ENCODE data around the gene ORMDL3.

Gene ORMDL3

DNA sequence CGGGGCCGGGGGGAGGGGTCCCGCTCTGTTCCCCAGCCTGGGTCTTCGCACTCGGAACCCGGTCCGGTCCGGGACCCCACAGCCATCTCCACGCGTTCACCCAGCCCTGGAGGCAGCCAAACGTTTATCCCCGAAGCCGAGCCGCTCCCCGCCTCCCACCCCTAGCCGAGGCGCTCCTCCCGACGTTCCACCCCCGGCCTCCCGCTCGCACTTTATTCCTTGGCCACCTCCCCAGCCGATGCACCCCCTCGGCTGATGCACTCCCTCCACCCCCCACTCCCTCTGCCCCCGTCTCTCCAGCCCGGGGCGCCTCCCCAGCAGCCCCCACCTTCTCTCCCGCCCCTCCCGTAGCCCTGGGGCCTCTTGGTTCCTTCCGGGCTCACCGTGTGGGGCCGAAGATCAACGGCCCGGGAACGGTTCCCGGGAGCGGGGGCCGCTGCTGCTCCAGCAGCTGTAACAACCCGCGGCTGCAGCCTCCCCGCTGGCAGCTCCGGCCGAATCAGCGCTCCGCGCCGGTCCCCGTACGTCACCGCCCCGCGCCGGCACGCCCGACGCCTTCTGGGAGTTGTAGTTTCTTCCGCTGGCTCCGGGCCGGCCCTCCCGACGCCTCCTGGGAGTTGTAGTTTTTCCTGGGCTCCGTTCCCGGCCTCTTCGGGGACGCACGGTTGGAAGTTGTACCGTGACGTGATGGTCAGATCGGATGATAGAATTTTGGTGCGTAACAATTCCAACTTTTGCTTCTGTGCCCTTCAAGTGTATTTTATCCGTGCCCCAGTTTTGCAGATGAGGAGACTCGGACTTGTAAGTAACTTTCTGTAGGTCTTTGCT, at the start of gene ORMDL3, which contains the start of gene LRRC3C:
ORMDL3 (minus strand) TSS at position 501 of the 828 bp plus-strand sequence. CDS start 3,398 bp downstream, outside the sequence.
LRRC3C (plus strand) TSS at position 632 of the 828 bp plus-strand sequence. CDS start 13,792 bp downstream, outside the sequence.
- DNase-seq (ENCODE audit: low spot score) = peak; percentile 95

GRCh38 chr17:39975801-39976200, 48.4 kb upstream of the ORMDL3 start:
- no peak for DNase-seq (ENCODE audit: low spot score)

- DNase-seq (ENCODE audit: low spot score) = no peak
Measured at GRCh38 chr17:39974433-39974832, 47.0 kb upstream of the ORMDL3 start.

- DNase-seq (ENCODE audit: low spot score) = peak; percentile 34
Measured at GRCh38 chr17:39973496-39973895, 46.1 kb upstream of the ORMDL3 start.

DNA sequence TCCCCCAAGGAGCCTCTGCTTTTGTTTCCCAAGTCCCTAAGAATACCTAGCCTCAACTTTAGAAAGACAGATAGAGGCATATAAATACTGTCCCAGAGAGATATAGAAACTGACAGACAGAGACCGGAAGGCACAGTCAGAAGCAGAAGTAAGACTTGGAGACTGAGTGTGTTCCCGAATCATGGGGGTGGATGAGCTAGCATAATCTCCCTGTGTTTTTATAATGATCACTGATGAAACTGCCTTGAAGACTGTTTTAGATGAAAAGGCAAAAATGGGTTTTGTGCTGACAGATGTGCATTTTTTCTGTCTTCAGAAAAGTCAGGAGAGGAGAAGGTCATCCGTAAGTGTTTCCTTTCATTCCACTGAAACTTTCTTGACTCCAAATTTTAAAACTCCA, 44.9 kb upstream of the ORMDL3 start:
- no peak for DNase-seq (ENCODE audit: low spot score)

GRCh38 chr17:39971076-39971603, 43.7 kb upstream of the ORMDL3 start:
- no peak for DNase-seq (ENCODE audit: low spot score)

DNA sequence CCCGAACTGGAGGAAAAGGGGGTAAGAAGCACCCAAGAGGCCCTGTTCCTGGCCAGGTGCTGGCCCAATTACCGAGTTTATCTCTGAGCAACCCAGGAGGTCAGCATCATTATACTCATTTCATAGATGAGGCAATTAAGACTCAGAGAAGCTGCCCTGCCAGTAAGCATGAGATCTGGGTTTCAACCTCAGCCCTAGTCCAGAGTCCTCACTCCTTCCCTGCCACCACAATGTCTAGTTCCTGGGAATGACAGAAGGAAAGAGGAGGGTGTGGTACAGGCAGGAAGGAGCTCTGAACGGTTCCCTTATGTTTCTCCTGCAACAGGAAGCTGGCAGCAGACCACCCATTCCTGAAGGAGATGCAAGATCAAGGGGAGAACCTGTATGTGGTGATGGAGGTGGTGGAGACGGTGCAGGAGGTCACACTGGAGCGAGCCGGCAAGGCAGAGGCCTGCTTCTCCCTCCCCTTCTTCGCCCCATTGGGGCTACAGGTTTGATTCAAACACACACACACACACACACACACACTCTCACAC, 42.8 kb upstream of the ORMDL3 start:
- no peak for DNase-seq (ENCODE audit: low spot score)

GRCh38 chr17:39969375-39969774, 42.0 kb upstream of the ORMDL3 start:
- DNase-seq (ENCODE audit: low spot score) = no peak

- DNase-seq (ENCODE audit: low spot score) = no peak
Measured at GRCh38 chr17:39968761-39969160, 41.4 kb upstream of the ORMDL3 start.

- DNase-seq (ENCODE audit: low spot score) = no peak
Measured at GRCh38 chr17:39966771-39967170, 39.4 kb upstream of the ORMDL3 start.

- no peak for DNase-seq (ENCODE audit: low spot score)
Measured at GRCh38 chr17:39965017-39965699, 37.8 kb upstream of the ORMDL3 start.

DNA sequence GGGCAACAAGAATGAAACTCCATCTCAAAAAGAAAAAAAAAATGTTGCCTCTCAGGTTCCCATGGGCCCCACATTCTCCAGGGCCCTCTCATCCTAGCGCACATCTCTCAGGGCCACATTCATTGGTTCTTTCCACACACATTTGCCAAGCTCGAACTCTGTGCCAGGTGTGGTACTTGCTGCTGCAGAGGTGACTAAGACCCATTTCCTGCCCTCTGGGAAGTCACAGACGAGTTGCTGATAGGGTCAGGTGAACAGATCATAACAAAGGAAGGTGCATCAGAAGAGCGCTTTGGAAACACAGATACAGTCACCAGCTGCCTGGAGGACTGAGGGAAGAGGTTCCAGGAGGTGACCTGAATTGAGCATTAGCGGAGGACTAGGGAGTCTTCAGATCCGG, 36.4 kb upstream of the ORMDL3 start:
- DNase-seq (ENCODE audit: low spot score) = no peak

- no peak for DNase-seq (ENCODE audit: low spot score)
Measured at GRCh38 chr17:39962642-39963220, 35.3 kb upstream of the ORMDL3 start, which contains the start of gene GSDMA. Gene GSDMA, plus strand, starts transcription at chr17:39963004. Its CDS starts 2,684 bp downstream, at chr17:39965688.

GRCh38 chr17:39960524-39961041, 33.2 kb upstream of the ORMDL3 start:
- no peak for DNase-seq (ENCODE audit: low spot score)

DNA sequence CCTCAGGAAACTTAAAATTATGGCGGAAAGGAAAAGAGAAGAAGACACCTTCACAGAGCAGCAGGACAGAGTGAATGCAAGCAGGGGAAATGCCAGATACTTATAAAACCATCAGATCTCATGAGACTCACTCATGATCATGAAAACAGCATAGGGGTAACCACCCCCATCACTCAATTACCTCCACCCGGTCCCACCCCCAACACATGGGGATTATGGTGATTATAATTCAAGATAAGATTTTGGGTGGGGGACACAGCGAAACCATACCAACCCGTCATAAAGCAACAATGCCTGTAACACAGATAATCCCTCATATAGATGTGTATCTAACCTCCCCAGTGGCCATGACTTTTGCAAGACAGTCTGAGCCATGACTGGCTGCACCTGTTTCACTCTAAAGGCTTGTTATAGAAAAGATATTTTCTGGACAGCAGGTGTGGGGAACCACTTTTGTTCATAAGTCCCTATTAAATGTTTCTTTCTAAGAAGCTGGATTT, 28.4 kb upstream of the ORMDL3 start:
- no peak for DNase-seq (ENCODE audit: low spot score)

- DNase-seq (ENCODE audit: low spot score) = no peak
Measured at GRCh38 chr17:39954876-39955275, 27.5 kb upstream of the ORMDL3 start.

- DNase-seq (ENCODE audit: low spot score) = no peak
Measured at GRCh38 chr17:39953471-39953888, 26.1 kb upstream of the ORMDL3 start.

DNA sequence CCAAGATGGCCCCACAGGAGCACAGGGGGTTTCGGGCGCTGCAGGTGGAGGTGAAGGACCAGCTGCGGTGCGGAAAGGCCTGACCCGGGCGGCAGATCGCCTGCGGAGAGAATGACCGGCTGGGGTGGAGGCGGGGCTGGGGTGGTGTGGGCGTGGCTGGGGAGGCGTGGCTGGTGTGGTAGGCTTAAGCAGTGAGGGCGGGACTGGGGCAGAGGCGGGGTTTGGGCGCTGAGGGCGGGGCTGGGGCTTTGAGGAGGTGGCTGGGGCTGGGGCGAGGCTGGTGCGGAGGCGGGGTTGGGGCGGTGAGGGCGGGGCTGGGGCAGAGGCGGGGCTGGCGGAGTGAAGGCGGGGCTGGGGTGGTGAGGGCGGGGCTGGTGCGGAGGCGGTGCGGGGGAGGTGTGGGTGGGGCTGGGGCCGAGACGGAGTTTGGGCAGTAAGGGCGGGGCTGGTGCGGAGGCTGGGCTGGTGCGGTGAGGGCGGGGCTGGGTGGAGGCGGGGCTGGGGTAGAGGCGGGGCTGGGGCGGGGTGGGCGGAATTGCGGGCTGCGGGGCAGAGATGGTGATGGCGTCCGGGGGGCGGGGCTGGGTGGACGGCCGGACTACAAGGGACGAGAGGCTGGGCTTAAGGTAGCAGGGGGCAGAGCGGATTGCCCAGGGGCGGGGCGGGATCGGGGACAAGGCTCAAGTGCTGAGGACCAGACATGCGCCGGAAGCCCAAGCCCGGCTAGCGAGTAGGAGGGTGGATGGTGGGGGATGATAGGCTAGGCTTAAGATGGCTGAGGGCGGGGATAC, 25.5 kb upstream of the ORMDL3 start:
- DNase-seq (ENCODE audit: low spot score) = peak; percentile 98

DNA sequence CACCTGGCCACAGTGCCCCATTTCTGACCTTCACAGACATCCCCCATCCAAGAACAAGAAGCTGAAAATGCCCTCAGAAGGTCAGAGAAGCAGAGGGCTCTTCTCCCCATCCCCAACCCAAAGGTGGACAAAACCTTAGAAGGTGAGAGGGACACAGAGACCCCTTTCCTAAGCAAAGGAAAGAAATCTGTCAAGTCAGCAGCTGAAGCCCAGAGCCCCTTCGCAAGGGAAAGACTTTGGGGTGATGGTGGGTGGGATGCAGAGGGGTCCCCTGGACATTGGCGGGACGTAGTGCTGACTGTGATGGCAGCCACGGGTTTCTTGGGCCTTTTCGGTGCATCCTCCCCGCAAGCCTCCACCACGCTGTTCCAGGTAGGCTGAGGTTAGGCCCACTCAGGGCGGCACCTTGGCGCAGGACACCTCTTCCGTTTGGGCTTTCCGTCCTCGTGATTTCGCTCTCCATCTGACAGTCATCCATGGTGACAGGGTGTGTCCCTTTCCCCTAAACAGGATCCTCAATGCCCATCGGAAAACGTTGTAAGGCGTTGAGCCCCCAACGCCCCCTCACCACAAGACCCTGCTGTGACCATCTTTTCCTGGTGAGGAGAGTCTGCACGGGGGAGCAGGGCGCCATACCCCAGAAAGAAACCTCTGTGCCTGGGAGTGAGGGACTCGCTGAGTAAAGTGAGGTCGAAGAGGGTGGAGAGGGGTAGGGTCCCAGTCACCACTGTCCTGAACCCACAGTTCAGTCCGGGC, 24.7 kb upstream of the ORMDL3 start:
- no peak for DNase-seq (ENCODE audit: low spot score)

- no peak for DNase-seq (ENCODE audit: low spot score)
Measured at GRCh38 chr17:39950871-39951348, 23.5 kb upstream of the ORMDL3 start.

All from AG20443 (cell line).